ENCODE data around the gene COL4A5. TPM values are rescaled to one million over a fixed set of nuclear protein-coding genes. Genes with fewer than 3 reads are reported as not detected.
"Not testable (repeated sequence)": the region's sequence is repeated elsewhere in the genome, so short reads cannot be mapped to it uniquely, and the experiment has no call there.

Gene COL4A5
- 10 to 100 TPM; 32.8 to 60.9 (median 47.3) TPM for total RNA-seq

DNA sequence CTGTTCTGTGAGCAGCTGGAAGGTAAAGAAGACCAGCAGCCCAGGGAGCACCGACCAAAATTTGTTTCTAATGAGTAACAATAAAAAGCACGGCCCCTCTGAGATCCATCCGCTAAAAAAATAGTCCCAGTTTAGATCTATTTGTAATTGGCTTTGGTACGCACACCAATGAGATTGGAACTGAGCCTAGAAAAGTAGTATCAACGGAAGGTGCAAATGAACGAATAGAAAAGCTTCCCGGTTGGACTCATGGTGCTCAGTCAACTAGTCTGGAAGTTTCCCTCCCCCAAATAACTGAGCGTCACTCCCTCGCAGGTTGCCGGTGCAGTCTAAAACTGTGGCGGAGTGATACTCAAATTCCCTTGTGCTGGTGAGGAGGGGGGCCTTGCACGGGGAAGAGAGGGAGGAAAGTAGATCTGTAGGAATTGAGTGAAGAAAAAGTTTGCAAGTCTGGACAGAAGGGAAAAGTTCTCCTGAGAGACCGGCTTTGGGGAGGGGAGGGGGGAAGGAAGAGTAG lies at the start of gene COL4A5:
Gene COL4A5, plus strand, starts transcription at position 413 of the 517 bp plus-strand sequence. CDS start 288 bp downstream, outside the sequence.
- intact Hi-C loops (cut with DNase I), result no loop called here
- no peaks in the 10 kb centered on the region for H3K36me3 ChIP-seq
- peak in 1 of 2 donors; percentile 35 for TF ChIP-seq POLR2A (IDR thresholded peaks at IDR 0.05)
- TF ChIP-seq, protein P1, sequence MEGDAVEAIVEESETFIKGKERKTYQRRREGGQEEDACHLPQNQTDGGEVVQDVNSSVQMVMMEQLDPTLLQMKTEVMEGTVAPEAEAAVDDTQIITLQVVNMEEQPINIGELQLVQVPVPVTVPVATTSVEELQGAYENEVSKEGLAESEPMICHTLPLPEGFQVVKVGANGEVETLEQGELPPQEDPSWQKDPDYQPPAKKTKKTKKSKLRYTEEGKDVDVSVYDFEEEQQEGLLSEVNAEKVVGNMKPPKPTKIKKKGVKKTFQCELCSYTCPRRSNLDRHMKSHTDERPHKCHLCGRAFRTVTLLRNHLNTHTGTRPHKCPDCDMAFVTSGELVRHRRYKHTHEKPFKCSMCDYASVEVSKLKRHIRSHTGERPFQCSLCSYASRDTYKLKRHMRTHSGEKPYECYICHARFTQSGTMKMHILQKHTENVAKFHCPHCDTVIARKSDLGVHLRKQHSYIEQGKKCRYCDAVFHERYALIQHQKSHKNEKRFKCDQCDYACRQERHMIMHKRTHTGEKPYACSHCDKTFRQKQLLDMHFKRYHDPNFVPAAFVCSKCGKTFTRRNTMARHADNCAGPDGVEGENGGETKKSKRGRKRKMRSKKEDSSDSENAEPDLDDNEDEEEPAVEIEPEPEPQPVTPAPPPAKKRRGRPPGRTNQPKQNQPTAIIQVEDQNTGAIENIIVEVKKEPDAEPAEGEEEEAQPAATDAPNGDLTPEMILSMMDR (IDR thresholded peaks at IDR 0.05), result no peak
- H3K27ac ChIP-seq, result peak within 1 kb of the TSS in 1 of 3 donors; percentile 13
- no peaks in the 10 kb centered on the region for H3K9me3 ChIP-seq
- no peaks in the 10 kb centered on the region for H3K4me1 ChIP-seq
- peak; percentile 64 to 65 for DNase-seq
- peak within 1 kb of the TSS; percentile 15 to 51 (median 29) for H3K4me3 ChIP-seq (replicated peaks in 1 of 3)
- no peaks in the 10 kb centered on the region for H3K27me3 ChIP-seq
- 0 to 2% methylated on average over 13 of the region's 13 CpGs for WGBS, 2 donors

DNA sequence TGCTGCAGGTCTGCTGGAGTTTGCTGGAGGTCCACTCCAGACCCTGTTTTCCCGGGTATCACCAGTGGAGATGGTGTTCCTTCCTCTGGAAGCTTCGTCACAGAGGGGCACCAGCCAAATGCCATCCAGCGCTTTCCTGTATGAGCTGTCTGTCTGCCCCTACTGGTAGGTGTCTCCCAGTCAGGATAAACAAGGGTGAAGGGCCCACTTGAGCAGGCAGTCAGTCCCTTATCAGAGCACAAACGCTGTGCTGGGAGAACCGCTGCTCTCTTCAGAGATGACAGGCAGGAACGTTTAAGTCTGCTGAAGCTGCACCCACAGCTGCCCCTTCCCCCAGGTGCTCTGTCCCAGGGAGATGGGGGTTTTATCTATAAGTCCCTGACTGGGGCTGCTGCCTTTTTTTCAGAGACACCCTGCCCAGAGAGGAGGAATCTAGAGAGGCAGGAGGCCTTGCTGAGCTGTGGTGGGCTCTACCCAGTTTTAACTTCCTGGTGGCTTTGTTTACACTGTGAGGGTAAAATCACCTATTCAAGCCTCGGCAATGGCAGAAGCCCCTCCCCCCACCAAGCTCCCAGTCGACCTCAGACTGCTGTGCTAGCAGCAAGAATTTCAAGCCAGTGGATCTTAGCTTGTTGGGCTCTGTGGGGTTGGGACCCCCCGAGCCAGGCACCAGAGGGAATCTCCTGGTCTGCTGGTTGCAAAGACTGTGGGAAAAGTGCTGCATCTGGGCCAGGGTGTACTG lies 48.5 kb upstream of the COL4A5 start:
- H3K4me3 ChIP-seq (replicated peaks in 1 of 3); H3K36me3 ChIP-seq; H3K27ac ChIP-seq; H3K4me1 ChIP-seq; H3K9me3 ChIP-seq; intact Hi-C loops (cut with DNase I); H3K27me3 ChIP-seq: not testable (repeated sequence)
- peak in 1 of 2 donors; percentile 12 for DNase-seq
- WGBS, 2 donors, result 27 to 35% methylated on average over 4 of the region's 9 CpGs

DNA sequence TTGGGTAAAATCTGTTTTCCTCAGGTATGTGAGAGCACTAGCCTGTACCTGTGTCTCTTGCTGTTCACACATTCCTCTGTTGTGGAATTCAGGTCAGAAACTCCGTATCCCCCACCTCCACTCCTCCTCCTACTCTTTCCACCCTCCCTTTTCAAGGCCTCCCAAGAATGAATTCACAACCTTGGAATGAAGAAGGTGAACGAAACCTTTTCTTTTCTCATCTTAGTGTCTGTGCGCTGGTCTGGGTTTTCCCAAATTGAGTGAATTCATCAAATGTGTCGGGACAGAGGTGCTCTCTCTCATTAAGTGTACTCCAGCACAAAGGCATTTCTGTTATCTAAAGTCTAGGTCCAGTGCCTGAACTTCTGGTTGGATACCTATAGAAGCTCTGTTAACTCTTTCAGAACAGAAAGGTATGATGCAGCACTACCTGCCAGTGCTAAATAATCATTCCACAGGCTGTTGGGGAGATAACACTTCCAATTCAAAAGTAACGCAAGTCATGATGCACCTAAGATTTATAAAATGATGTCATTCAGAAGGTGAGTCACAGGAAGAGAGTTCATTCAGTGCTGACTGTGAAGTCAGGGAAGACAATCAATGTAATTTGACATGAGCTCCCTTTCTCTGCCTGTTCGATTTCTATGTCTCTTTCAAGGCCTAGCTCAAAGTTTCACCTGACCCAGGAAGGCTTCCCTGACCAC lies 43.3 kb upstream of the COL4A5 start:
- Histone ChIP-seq H3K4me1 (no peaks in the 10 kb centered on the region), H3K9me3 (no peaks in the 10 kb centered on the region), H3K27ac (no peak overlapping the region), H3K4me3 (replicated peaks in 1 of 3) (no peak overlapping the region), H3K36me3 (no peaks in the 10 kb centered on the region), H3K27me3 (no peaks in the 10 kb centered on the region)
- TF ChIP-seq, protein P1 (IDR thresholded peaks at IDR 0.05), result no peak
- TF ChIP-seq POLR2A (IDR thresholded peaks at IDR 0.05), result no peak
- intact Hi-C loops (cut with DNase I), result no loop called here
- no peak for DNase-seq
- WGBS, 2 donors, result 53 to 59% methylated on average over 6 of the region's 6 CpGs

DNA sequence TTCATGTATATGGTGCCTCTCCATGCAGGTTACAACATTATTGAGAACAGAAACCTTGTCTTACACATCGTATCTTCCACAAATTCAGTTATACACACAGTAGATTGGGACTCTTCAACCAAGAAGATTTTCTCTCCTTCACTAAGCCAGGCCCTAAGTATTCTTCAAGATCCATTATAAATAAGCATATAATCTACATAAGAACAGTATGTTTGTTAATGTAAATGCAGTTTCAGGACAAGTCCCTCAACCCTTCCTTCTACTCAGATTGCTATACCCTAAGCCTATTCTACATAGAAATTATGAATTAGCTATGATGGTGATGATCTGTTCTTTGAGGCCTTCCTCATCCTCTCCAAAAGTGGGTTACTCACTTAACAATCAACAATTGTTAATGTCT lies 42.7 kb upstream of the COL4A5 start:
- no peaks in the 10 kb centered on the region for H3K9me3 ChIP-seq
- no peaks in the 10 kb centered on the region for H3K4me1 ChIP-seq
- H3K27me3 ChIP-seq, result no peaks in the 10 kb centered on the region
- intact Hi-C loops (cut with DNase I), result no loop called here
- WGBS, 2 donors, result 86 to 100% methylated on average over 1 of the region's 1 CpG
- H3K27ac ChIP-seq, result no peak overlapping the region
- TF ChIP-seq, protein P1 (IDR thresholded peaks at IDR 0.05), result no peak
- TF ChIP-seq POLR2A (IDR thresholded peaks at IDR 0.05), result no peak
- H3K4me3 ChIP-seq (replicated peaks in 1 of 3), result no peak overlapping the region
- DNase-seq, result no peak
- no peaks in the 10 kb centered on the region for H3K36me3 ChIP-seq

DNA sequence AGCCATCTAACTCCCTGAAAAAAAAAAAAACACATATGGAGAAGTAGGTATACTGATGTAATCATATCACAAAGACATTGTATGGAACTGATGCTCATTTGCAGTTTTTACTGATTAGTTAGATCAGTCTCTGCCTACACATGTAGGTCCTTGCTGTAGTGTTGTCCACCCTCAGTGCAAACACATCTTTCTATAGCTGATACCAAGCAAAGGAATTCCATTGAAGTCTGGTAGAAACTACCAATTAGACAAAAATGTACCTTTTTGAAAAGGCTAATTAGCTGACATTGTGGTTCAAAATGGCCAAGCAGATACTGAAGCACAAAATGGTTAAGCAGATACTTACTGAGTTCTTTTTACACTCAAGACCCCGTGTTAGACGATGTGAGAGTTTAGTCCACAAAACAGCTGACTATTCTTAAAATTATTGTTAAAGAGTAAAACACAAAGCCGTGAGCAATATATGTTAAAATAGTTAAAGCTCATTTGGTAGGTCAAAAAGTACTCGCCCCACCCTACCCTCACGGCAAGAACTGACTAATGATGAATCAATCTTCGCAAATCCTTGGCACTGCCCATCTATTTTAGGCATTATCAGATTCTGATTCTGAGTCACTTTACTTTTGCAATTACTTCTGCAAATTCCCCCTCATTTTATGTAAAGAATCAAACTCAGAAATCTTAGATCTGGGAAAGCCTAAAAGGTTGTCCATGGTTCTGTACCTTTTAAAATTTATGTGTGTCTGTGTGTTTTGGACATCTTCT lies 41.8 kb upstream of the COL4A5 start:
- TF ChIP-seq, protein P1 (IDR thresholded peaks at IDR 0.05), result no peak
- no peak for TF ChIP-seq POLR2A (IDR thresholded peaks at IDR 0.05)
- no peaks in the 10 kb centered on the region for H3K27me3 ChIP-seq
- H3K4me1 ChIP-seq, result no peaks in the 10 kb centered on the region
- H3K36me3 ChIP-seq, result no peaks in the 10 kb centered on the region
- WGBS, 2 donors, result 85 to 96% methylated on average over 6 of the region's 6 CpGs
- H3K9me3 ChIP-seq, result no peaks in the 10 kb centered on the region
- intact Hi-C loops (cut with DNase I), result no loop called here
- H3K27ac ChIP-seq, result no peak overlapping the region
- no peak overlapping the region for H3K4me3 ChIP-seq (replicated peaks in 1 of 3)
- no peak for DNase-seq
